Neuronal stem cell (in vitro differentiated cells): ENCODE measurements around the gene PRKCB.

Experiments used
- DNase-seq: peaks from one replicate; pipeline ENCODE4 v3.0.0-alpha.2; 2013; ENCODE audit warnings: low spot score
- H2AFZ ChIP-seq: one replicate; pipeline ENCODE4 v1.6.1; 2013; ENCODE audit warnings: mild to moderate bottlenecking, low read length, inconsistent platforms
- H2AK5ac ChIP-seq: 2 replicates; pipeline ENCODE4 v1.6.1; 2013; ENCODE audit warnings: low read depth, mild to moderate bottlenecking, inconsistent platforms, low read length, moderate library complexity, mixed read lengths
- H2BK120ac ChIP-seq: 2 replicates; pipeline ENCODE4 v1.6.1; 2013; ENCODE audit warnings: low read depth, mild to moderate bottlenecking, inconsistent platforms, low read length, moderate library complexity, mixed read lengths
- H2BK12ac ChIP-seq: one replicate; pipeline ENCODE4 v1.6.1; 2013; ENCODE audit warnings: low read length, inconsistent platforms
- H2BK15ac ChIP-seq: 2 replicates; pipeline ENCODE4 v1.6.1; 2013; ENCODE audit warnings: mild to moderate bottlenecking, low read length, inconsistent platforms, mixed read lengths
- H2BK5ac ChIP-seq: one replicate; pipeline ENCODE4 v1.6.1; 2013; ENCODE audit warnings: inconsistent platforms, mild to moderate bottlenecking, low read length, moderate library complexity
- H3K14ac ChIP-seq: one replicate; pipeline ENCODE4 v1.6.1; 2013; ENCODE audit warnings: low read length, inconsistent platforms
- H3K18ac ChIP-seq: 2 replicates; pipeline ENCODE4 v1.6.1; 2013; ENCODE audit warnings: low read length, inconsistent platforms
- H3K23ac ChIP-seq: 2 replicates; pipeline ENCODE4 v1.6.1; 2013; ENCODE audit warnings: low read depth, mild to moderate bottlenecking, mixed read lengths, low read length, inconsistent platforms; ENCODE audit not compliant: poor library complexity
- H3K27ac ChIP-seq: replicated peaks from 3 replicates; pipeline ENCODE4 v1.5.1; 2013; ENCODE audit warnings: low read length, inconsistent platforms
- H3K27me3 ChIP-seq, 3 experiments: 2 replicates each; pipeline ENCODE4 v1.6.1; 2013; ENCODE audit warnings: low read length in 3 of 3, mild to moderate bottlenecking in 2 of 3, inconsistent platforms in 1 of 3, low read depth in 1 of 3, mixed read lengths in 1 of 3, moderate library complexity in 1 of 3; ENCODE audit not compliant: control insufficient read depth in 3 of 3, insufficient read depth in 3 of 3
- H3K36me3 ChIP-seq, 2 donors: replicated peaks in 1 of 2; 2 replicates each; pipeline ENCODE4 v1.6.1; 2013; ENCODE audit warnings: low read length in 2 of 2; ENCODE audit not compliant: control insufficient read depth in 2 of 2, insufficient read depth in 2 of 2
- H3K4ac ChIP-seq: 2 replicates; pipeline ENCODE4 v1.6.1; 2013; ENCODE audit warnings: inconsistent platforms, mild to moderate bottlenecking, low read length, moderate library complexity
- H3K4me1 ChIP-seq, 2 donors: 1 replicate in 1 of 2; 2 replicates in 1 of 2; pipeline ENCODE4 v1.6.1; 2013; ENCODE audit warnings: low read length in 2 of 2, low read depth in 1 of 2; ENCODE audit not compliant: control insufficient read depth in 2 of 2, insufficient read depth in 1 of 2
- H3K4me2 ChIP-seq: one replicate; pipeline ENCODE4 v1.6.1; 2013; ENCODE audit warnings: mild to moderate bottlenecking, low read length, inconsistent platforms; ENCODE audit not compliant: insufficient read depth, poor library complexity, severe bottlenecking
- H3K4me3 ChIP-seq, 2 donors: 2 replicates each; pipeline ENCODE4 v1.5.1; 2013; ENCODE audit warnings: low read length in 2 of 2, mild to moderate bottlenecking in 2 of 2, inconsistent platforms in 1 of 2, moderate library complexity in 1 of 2
- H3K79me1 ChIP-seq: one replicate; pipeline ENCODE4 v1.6.1; 2013; ENCODE audit warnings: low read depth, mild to moderate bottlenecking, inconsistent platforms, low read length, moderate library complexity
- H3K9ac ChIP-seq: one replicate; pipeline ENCODE4 v1.6.1; 2013; ENCODE audit warnings: mild to moderate bottlenecking, low read depth, low read length, inconsistent platforms; ENCODE audit not compliant: poor library complexity
- H3K9me3 ChIP-seq, 2 donors: replicated peaks in 1 of 2; 2 replicates each; pipeline versions ENCODE3 to v1.6.1; 2013; ENCODE audit warnings: low read length in 2 of 2, mild to moderate bottlenecking in 2 of 2, inconsistent platforms in 1 of 2, low read depth in 1 of 2, mixed read lengths in 1 of 2, moderate library complexity in 1 of 2; ENCODE audit not compliant: control insufficient read depth in 2 of 2, insufficient read depth in 1 of 2
- H4K8ac ChIP-seq: one replicate; pipeline ENCODE4 v1.6.1; 2013; ENCODE audit warnings: low read depth, mild to moderate bottlenecking, inconsistent platforms, low read length, moderate library complexity
- H4K91ac ChIP-seq: one replicate; pipeline ENCODE4 v1.6.1; 2013; ENCODE audit warnings: low read length, low read depth, mild to moderate bottlenecking, inconsistent platforms; ENCODE audit not compliant: poor library complexity
- WGBS, 2 donors: extraction: QIAGEN DNeasy Blood & Tissue Kit; methylation state at CpG; one replicate each; pipeline ENCODE4 v1.1.7; 2013; ENCODE audit warnings: missing lambda C conversion rate in 2 of 2, mixed read lengths in 1 of 2; ENCODE audit not compliant: insufficient read length in 2 of 2, insufficient replicate concordance in 1 of 2; ENCODE audit errors: extremely low coverage in 2 of 2; 5-methylcytosine and 5-hydroxymethylcytosine counted together

The PRKCB gene

DNA sequence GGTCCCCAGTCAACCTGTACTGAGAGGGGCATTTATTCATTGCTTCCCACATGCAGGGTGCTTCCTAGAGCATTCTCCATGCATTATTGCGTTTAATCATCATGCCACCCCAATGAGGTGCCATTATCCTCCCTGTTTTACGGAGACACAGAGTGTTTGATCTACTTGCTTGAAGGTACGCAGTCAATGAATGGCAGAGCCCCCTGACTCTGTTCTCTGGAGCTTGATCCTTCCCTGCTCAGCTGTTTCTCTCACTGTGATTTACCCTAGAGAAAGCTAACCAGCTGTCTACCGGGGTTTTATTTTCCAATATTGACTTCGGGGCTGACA lies 117.2 kb downstream of the PRKCB start:
- peak overlapping the region; percentile 33 for H3K18ac ChIP-seq
- H3K4ac ChIP-seq: peak overlapping the region; percentile 60
- H4K8ac ChIP-seq: no peak overlapping the region
- H3K27ac ChIP-seq: no peak overlapping the region
- H2BK5ac ChIP-seq: no peak overlapping the region
- no peak for DNase-seq
- no peaks in the 10 kb centered on the region for H3K79me1 ChIP-seq
- H2AK5ac ChIP-seq: peak overlapping the region; percentile 43
- WGBS, 2 donors: no CpG with 5 or more reads among the region's 5 CpGs
- no peak overlapping the region for H4K91ac ChIP-seq
- no peaks in the 10 kb centered on the region for H3K27me3 ChIP-seq
- H2BK12ac ChIP-seq: no peak overlapping the region
- H2AFZ ChIP-seq: no peak overlapping the region
- no peaks in the 10 kb centered on the region for H3K36me3 ChIP-seq
- no peak overlapping the region for H2BK15ac ChIP-seq
- H3K4me1 ChIP-seq: peaks cover 0 to 10% of the 10 kb centered on the region in 2 donors
- H3K14ac ChIP-seq: no peak overlapping the region
- H3K23ac ChIP-seq: no peak overlapping the region
- no peak overlapping the region for H3K4me2 ChIP-seq
- H3K9me3 ChIP-seq: no peaks in the 10 kb centered on the region
- H3K9ac ChIP-seq: no peak overlapping the region
- no peak overlapping the region for H3K4me3 ChIP-seq
- H2BK120ac ChIP-seq: no peak overlapping the region

DNA sequence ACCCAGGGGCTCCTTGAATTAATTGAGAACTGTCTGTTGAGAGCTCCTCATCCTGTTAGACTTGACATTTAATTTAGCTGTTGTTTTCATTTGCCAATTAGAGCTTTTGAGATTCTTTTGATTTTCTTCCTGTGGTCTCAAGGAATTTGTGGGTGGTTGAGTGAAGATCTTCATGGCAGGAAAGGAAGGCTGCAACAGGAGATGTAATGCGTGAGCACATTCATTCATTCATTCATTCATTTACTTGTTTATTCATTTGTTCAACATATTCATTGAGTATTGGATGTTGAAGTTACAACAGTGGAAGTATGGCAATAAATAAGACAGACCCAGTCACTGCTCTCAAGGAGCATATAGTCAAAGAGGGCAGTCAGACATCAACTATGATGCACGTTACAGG lies 117.7 kb downstream of the PRKCB start:
- Histone ChIP-seq H2BK12ac (no peak overlapping the region), H2AK5ac (peak overlapping the region; percentile 43), H3K27me3 (no peaks in the 10 kb centered on the region), H3K14ac (no peak overlapping the region), H3K23ac (no peak overlapping the region), H3K4ac (no peak overlapping the region), H3K9ac (no peak overlapping the region), H3K36me3 (no peaks in the 10 kb centered on the region), H2BK15ac (no peak overlapping the region), H3K27ac (no peak overlapping the region), H3K4me3 (no peak overlapping the region), H2AFZ (no peak overlapping the region), H3K18ac (no peak overlapping the region), H3K79me1 (no peaks in the 10 kb centered on the region), H3K9me3 (no peaks in the 10 kb centered on the region), H2BK120ac (no peak overlapping the region), H3K4me1 (peaks cover 0 to 10% of the 10 kb centered on the region in 2 donors), H3K4me2 (no peak overlapping the region), H2BK5ac (no peak overlapping the region), H4K8ac (no peak overlapping the region), H4K91ac (no peak overlapping the region)
- WGBS, 2 donors: no CpG with 5 or more reads among the region's 2 CpGs
- no peak for DNase-seq

DNA sequence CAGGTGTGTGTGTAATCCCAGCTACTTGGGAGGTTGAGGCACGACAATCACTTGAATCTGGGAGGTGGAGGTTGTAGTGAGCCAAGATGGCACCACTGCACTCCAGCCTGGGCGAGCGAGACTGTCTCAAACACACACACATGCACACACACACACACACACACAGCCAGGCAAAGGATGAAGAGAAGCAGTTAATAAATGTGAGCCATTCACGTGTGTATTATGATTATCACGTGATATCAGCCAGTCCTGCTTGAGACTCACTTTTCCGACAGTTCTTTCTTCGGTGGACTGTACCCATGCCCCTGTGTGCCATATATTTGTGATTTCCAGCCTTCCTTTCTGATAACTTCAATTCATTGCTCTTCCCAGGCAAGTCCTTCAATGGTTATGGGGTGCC lies 119.3 kb downstream of the PRKCB start:
- H2BK15ac ChIP-seq: no peak overlapping the region
- H4K91ac ChIP-seq: no peak overlapping the region
- no peak overlapping the region for H2BK120ac ChIP-seq
- DNase-seq: no peak
- H4K8ac ChIP-seq: no peak overlapping the region
- peaks cover 0 to 11% of the 10 kb centered on the region in 2 donors for H3K4me1 ChIP-seq
- H2AK5ac ChIP-seq: no peak overlapping the region
- H3K36me3 ChIP-seq: no peaks in the 10 kb centered on the region
- no peaks in the 10 kb centered on the region for H3K27me3 ChIP-seq
- H3K23ac ChIP-seq: no peak overlapping the region
- no CpG with 5 or more reads among the region's 7 CpGs for WGBS, 2 donors
- no peak overlapping the region for H2BK12ac ChIP-seq
- no peak overlapping the region for H3K27ac ChIP-seq
- H3K4ac ChIP-seq: no peak overlapping the region
- H3K18ac ChIP-seq: no peak overlapping the region
- H3K14ac ChIP-seq: no peak overlapping the region
- no peak overlapping the region for H2AFZ ChIP-seq
- H3K79me1 ChIP-seq: no peaks in the 10 kb centered on the region
- H3K4me3 ChIP-seq: no peak overlapping the region
- H3K9me3 ChIP-seq: no peaks in the 10 kb centered on the region
- H2BK5ac ChIP-seq: no peak overlapping the region
- H3K4me2 ChIP-seq: no peak overlapping the region
- H3K9ac ChIP-seq: no peak overlapping the region

DNA sequence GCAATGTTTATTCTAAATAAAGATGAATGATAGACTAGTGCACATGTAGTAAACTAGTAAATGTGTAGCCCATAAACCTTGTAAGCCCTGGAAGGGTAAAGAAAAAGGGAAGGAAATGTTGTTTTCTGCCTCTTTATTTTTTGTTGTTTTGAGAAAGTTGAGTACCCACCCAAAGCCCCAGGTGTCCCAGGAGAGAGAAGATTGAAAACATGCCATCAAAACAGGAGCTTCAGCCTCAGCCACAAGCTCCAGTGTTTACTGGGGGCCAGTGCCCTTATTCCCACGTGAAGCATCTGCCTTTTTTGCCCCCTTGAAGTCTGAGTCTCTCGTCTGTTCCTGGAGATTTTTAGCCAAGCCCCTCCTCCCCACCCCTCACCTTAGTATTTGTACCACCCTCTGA lies 121.5 kb downstream of the PRKCB start:
- Histone ChIP-seq H2BK12ac (no peak overlapping the region), H3K9ac (no peak overlapping the region), H3K9me3 (no peaks in the 10 kb centered on the region), H3K14ac (no peak overlapping the region), H3K4me1 (peaks cover 0 to 8% of the 10 kb centered on the region in 2 donors), H3K79me1 (no peaks in the 10 kb centered on the region), H3K27ac (no peak overlapping the region), H4K91ac (no peak overlapping the region), H2AFZ (no peak overlapping the region), H3K4ac (no peak overlapping the region), H3K27me3 (no peaks in the 10 kb centered on the region), H2BK15ac (no peak overlapping the region), H4K8ac (no peak overlapping the region), H2BK120ac (no peak overlapping the region), H3K4me2 (no peak overlapping the region), H3K18ac (no peak overlapping the region), H2AK5ac (no peak overlapping the region), H3K4me3 (no peak overlapping the region), H3K36me3 (no peaks in the 10 kb centered on the region), H2BK5ac (no peak overlapping the region), H3K23ac (no peak overlapping the region)
- no peak for DNase-seq
- WGBS, 2 donors: no CpG with 5 or more reads among the region's 2 CpGs
